Right kidney (tissue), 1 donor: ENCODE results near the gene BMP2K.
A peak's percentile ranks its signal among the peaks of the same experiment; 100 is the strongest.

ENCODE experiments used
- DNase-seq: peaks from one replicate; pipeline ENCODE4 v3.0.0-alpha.2; 2016

The BMP2K gene

DNA sequence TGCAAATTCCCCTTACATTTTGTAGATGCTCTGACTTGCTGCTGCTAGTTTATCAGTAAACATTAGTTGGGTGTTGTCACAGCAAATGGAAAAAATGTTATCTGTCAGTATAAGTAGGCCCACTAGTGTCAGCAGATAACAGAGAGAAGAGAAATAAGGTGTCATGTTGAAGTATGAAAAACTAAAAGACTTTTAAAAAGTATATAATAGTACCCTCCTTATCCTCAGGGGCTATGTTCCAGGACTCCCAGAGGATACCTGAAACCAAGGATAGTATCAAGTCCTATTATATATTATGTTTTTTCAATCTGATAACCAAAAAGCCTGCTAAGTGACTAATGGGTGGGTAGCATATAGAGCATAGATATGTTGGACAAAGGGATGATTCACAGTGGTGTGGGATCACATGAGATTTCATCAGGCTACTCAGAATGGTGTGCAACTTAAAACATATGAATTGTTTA, 11.6 kb upstream of the BMP2K start:
- DNase-seq = no peak

DNA sequence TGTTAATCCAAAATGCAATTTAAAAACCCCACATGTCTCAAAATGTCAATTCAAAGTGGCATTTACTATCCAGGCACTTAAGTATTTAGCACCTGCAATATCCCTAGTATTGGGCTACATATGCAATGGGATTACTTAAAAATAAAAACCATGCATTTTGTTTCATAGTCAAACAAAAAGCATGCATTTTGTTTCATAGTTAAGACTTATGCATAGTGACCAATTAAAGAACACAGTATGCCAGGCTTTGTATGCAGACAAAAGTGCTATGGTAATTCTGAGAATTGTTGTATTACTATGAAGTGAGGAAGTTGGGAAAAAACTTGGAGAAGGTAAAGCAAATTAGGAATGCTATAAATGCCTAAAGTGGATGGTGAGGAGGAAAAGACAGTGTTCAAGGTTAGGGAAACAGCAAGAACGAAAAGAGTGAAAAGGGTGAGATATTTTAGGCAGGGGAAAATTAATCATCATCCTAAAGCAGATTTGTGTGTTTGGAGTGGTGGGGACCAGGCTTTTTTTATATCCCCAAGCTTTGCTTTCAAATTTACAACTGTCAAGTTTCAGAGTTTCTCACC, 10.6 kb upstream of the BMP2K start:
- no peak for DNase-seq

DNA sequence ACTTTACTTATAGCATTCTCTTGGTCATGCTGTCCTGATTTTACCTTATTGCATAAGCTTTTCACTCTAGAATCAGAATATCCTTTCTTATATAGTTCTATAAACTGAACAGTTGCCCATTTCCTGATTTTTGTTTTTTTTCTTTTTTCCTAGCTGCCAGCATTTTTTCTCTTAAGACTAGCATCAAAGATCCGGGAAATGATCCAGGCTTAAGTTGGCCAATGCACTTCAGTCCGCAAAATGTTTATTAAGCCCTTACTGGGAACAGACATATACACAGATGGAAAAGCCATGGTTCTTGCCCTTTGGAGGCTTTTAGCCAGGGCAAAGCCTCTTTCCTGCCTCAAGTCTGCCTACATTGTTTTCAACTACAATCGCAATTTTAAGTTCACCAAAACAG, 10.1 kb upstream of the BMP2K start:
- DNase-seq = no peak

DNA sequence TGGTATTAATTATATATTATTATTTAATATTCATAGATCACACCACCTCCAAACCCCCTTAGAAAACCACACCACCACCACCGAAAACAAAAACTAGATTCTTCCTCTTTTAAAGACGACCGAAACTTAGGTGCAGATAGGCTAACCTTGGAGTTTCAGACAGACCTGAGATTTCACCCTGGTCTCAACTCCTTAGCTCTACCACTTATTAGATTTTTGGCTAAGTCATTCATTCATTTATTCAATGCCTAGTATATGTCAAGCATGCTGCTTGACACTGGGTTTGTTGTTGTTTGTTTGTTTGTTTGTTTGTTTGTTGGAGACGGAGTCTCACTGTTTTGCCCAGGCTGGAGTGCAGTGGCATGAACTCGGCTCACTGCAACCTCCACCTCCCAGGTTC, 9.5 kb upstream of the BMP2K start:
- DNase-seq = no peak

DNA sequence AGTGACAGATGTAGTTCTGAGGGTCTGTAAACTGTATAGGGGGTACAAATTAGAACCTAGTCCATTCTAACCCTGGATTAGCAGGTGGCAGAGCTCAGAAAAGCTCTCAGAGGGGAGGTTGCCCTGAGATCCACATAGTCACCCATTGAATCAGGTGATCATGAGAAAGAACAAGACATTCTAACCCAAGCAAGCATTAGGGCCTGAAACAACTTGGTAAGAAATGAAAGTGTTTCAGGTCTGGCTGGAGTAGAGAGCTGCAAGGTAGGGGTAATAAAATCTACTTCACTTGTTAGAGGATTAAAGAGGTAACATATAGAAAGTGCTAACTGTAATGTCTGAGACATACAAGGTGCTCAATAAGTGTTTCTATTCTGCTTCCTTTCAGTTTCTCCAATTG, 8.8 kb upstream of the BMP2K start:
- no peak for DNase-seq

DNA sequence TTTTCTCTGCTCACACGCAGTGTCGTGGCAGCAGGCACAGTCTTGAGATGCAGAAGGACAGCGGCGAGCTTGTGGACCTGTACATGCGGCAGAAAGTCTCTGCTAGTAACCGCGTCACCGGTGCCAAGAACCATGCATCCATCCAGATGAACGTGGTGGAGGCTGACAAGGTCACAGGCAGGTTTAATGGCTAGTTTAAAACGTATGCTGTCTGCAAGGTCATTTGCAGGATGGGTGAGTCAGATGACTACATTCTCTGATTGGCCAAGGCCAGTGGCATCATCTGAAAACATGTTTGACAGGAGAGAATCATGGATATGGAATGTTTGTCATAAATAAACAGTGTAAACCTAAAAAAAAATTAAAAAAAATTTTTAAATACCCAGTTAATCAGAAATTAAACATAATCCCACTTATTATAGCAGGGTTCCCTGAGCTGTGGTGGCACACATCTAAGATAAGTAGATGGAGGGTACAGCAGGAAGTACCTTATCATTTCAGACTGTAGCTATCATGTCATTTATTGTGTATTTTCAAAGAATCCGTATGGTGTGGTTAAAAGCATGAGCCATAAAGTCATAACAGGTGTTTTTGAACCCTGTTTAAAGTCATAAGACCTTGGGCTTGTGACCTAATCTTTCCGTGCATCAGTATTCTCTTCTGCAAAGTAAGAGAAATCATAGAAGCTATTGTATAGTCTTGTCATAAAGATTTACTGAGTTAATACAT, 7.5 kb upstream of the BMP2K start:
- DNase-seq = no peak

DNA sequence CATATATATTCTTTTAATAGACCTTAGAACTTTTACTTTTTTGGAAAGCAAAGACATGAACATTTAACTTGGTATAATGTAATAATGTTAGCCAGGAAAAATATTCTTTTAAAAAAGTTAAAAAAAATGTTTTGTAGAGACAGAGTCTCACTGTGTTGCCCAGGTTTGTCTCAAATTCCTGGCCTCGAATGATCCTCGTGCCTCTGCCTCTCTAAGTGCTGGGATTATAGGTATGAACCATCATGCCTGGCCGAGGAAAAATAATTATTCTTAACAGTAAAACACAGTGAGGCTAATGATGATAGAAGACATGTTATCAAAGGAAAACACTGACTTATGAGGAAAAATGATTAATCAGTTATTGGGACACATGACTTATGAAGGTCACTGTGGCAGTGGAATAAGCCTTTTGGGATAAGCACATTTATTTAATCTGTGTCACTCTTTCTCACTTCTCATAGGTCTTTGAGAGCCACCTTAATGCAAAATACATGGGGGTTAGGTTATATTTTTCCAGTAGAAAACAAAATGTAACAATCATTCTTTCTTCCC, 6.0 kb upstream of the BMP2K start:
- DNase-seq = no peak

DNA sequence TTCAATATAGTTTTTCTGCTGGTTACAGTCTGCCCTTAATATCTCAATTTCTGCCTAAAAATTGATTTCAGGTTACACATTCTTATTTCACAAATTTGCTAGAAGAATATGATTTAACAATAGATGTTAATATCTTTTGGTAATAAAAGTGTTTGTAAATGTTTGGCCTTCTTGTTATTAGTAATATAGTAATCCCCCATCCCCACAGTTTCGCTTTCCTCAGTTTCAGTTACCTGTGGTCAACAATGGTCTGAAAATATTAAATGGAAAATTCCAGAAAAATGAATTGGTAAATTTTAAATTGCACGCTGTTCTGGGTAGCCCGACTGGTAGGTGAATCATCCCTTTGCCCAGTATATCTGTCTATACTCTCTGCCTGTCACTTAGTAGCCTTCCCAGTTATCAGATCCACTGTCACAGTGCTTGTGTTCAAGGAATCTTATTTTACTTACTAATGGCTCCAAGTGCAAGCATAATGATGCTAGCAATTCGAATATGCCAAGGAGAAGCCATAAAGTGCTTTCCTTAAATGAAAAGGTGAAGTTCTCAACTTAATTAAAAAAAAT, 3.5 kb upstream of the BMP2K start:
- DNase-seq = no peak

DNA sequence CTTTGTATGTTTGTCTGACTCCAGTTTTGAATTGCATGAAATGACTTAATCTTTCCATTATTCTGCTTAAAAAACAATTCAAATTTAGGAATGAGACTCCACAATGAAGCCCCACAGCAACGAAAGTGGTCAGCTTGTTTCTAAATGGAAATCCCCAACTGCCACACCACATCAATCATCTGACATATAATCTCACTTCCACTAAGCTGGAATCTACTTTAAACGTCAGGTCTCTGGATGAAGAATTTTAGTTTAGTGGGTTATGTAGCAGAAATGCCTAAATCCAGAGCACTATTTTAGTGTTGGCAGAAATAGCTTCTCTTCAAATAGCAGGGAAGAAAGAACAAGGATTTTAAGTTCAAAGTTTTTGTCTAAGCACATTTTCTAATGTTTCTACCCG, 1.7 kb upstream of the BMP2K start:
- DNase-seq = no peak

DNA sequence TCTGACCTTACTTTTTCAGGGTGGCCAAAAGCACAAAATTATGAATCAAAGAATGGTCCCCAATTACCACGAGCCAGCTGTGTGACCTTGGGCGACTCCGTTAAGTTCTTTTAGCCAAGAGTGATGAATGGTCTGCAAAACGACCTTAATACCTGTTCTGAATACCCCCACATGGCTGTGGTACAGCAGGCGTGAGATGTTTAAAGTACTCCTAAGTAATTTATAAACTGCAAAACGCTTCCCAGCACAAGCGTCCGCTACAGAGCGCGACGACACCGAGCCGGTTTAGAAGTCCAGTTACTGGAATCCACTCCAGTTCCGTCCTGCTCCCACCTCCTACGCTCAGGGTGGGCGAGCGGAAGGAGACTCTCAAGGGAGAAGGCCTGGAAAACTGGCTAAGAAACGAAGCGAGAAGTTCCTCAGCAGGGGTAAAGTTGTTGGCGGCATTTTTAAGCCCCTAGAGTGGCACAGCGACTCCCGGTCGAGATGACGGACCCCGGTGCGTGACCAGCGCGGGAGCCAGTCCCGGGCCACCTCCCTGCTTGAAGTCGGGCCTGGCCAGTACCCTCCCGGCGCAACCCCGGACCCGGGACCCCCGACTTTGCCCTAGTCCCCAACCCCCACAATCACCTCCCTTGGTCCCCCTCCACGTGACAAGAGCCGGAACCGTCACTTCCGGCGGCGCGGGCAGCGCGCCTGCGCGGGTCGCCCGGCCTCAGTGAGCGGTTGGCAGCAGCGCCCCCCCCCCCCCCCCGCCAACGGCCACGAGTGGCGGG, 659 bp upstream of the BMP2K start:
- DNase-seq = peak; percentile 94

DNA sequence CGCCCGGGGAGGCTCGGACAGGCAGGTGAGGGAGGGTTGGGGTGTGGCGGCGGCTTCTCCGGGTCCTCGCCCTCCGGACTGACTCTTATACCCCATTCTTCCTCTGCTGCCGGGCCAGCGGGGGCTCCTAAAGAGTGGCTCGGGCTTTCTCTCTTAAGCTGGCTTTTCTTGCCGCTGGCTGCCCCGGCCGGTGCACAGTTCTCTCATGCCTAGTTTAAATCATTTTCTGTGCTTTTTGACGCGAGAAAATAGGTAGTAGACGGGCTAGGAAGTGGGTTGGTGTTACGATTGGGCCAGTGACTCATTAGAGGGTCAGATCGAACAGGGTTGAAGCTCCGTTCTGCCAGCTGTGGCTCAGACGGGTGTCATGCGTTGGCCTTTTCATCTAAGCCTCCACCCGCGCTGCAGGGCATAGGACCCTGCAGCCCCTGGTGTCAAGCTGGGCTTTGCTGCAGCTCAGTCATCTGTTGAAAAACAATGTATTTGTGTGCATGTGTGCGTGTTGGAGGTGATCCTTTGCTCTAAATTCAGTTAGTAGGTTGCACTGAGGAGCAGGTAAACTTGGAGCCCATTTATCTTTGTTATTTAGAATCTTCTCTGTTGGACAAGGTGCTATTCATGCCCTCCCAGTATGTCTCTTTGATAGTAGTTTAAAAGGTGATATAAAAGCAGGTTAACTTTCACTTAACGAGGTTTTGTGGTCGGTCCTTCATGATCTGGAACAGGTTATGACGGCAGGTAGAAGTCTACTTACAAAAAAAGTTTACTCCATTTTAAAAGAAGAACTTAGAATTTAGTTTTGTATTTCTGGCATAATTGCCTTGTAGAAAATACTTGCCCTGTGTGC, 802 bp downstream of the BMP2K start:
- DNase-seq = peak; percentile 77

DNA sequence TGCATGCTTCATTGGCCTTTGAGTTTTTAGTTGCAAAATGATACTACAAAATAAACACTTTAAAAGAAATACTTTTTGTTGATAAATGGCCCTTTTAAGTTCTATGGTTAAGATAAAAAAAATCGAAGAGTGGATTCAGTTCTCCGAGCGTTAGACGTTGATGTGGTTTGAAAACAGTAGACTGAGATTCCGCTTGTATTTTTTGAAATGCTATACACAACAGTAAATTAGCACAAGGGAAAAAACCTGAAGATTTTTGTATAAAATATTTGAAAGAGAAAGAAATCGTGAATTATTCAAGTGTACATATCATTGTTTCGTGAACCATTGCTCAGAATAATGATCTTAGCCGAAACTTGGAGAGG, 1.4 kb downstream of the BMP2K start:
- DNase-seq = no peak

DNA sequence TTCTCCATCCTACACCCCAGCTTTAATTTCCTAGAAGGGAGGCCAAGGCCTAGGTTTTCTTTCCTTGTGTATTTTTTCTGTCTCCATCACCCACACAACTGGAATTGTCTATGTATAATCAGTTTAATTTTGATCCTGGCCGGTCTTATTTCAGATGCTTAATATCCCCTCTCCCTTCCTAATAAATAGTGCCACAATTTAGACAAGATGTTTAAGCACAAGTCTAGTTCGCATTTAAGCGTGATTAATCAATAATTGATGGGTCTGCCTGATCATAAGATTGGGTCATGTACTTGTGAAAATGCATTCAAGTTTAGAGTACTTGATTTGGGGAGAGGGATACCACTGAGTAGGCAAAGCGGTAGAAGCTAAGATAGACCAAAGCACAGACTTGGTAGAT, 2.4 kb downstream of the BMP2K start:
- DNase-seq = no peak

DNA sequence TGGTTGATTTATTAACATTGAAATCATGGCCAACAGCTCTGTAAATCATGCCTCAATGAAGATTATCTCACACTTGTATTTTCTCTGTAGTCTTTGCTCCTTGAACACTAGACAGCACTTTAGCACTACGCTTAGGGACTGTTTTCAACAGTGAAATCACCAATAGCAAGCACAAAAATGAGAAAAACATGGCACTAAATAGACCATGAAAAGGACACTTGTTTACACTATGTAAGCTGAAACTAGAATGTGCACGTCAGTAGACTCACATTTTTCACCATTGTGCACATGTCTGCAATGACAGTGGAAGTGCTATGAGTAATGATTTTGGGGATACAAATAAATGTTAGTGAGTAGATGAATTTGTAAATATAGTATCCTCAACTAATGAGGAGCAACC, 3.1 kb downstream of the BMP2K start:
- DNase-seq = no peak

DNA sequence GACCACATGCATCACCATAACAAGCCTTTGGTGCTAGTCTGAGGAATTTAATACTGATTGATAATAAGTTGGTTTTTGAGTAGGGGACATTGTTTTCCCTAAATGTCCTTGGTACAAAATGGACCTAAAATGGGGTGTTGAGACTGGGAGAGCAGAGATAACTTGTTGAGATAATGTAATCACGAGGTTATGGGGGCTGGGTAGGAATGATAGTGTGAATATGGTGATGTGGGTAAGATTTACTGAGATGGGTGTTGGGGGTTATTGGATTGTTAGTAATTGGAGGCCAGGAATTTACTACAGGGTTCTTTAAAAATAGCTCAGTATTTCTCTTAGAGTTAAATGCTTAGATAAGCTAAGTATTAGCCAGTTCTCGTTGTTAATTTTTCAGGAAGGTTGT, 3.9 kb downstream of the BMP2K start:
- DNase-seq = no peak

DNA sequence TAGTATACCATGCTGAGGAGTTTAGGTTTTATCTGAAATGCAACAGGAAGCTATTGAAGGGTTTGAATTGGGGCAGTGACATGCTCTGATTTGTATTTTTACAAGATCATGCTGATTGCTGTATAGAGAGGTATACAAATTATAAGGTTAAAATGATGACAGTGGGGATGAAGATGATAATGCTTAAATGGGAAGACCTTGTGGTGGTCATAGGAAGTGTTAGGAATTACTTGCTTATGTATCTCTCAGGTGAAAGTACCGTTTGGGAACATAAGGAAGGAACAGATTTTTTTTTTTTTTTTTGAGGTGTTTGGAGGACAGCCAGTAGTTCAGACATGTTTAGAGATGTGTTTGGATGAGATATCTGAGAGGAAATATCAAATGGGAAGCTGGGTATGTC, 5.0 kb downstream of the BMP2K start:
- DNase-seq = no peak

DNA sequence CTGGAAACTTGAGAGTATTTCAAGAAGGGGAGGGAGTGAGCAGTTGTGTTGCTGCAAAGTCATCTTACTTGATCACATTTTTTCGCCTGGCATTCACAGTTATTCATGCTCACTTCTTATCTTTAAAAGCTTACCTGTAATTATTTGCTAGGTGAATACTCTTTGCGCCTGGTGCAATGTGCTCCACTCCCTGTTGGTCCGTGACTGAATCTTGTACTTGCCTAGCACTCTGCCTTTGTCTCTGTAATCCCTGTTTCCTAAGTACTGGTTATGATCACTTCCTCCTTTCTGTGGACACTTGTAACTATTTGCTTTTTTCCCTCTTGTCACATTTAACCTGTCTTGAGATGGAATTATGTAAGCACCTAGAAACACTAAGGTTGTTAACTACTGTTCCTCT, 5.8 kb downstream of the BMP2K start:
- DNase-seq = no peak

DNA sequence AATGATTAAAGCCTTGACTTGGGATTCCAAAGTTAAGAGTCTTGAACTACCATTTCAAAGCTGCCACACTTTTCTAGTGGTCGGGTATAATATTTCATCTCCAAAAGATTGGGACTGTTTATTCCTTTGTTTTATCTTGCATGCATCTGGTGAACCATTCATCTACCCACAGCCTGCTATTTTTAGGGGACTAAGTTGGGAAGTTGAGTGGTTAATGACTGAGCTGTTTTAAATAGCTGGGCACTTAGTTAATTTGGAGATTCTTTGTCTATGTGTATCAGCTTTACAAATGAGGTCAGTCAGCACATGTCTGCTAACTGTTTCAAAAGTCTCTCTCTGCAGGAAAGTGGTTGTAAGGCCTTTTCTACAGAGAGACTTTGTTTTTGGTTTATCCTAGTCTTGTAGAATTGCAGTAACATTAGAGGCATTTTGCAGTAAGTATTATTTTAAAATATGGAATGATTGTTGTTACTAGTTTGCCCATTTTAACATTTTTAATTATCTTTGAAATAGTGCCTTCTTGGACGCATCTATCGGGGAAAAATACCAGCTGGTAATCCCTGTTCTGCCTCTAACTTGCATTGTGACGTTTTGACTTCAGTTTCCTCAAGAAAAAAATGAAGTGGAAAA, 8.2 kb downstream of the BMP2K start:
- DNase-seq = no peak

DNA sequence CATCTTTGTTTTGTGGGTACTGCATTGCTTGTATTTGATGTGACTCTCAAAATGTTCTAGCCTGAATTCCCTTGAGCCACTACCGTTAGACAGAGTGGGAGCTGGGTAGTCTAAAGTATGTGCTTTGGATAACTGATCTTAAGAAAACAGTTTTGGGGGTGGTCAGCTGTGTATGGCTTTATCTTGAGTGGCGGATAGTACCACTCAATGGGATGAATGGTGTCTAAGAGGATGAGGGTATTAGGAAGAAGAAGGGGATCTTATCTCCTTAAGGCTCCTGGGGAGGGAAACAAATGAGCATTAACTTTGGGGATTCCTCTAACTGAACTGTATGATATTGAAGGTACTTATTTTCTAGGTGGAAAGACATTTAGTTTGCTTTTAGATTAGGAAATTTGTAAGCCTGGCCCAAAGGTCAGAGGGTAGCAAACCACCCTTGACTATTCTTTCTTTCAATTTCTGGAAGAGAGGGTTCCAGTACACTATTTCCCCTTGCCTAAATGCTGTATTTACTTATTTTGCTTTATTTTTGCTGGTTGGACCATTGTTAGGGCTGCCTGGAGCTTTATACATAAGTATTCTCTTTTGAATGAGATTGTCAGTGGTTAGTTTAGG, 11.3 kb downstream of the BMP2K start:
- DNase-seq = no peak

DNA sequence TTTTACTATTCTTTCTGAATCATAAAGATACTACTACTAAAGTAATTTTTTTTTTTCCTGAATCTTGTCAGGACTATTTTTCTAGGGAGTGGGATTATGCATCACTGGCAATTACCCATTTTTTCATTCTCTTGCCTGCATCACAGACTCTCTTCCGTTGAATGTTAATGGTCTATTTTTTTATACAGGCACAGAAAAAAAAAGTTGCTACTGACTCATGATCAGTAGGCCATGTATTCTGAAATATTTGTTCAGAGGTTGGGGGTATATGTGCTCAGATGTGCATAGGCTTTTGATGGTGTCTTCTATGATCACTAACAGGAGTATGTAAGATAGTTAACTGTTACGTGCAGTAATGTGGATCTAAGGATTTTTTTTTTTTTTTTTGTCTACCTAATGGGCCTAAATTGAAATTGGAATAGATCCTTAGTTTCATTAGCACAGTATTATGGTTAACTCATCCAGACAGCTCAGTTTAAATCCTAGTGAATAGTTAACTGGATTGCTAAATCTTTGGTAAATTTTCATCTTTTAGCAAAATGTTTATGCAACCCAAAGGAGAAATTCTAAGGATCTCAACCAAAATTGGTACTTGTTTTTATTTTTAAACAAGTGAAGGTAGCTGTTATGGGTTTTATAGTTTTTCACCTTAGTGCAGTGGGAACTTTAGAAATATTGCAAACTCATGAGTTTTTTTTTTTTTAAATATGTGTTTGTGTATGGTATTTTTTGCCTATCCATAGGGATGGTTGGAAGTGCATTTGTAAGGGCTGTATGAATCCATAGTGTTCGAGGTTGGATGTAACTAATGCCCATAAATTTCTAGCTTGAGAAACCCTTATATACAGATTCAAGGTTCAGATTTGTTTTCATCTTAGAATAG, 12.1 kb downstream of the BMP2K start:
- DNase-seq = no peak
